HTERT RPE-1 (cell line): Measurements from ENCODE around the gene CCDC78.
"Not testable (repeated sequence)": the region's sequence is repeated elsewhere in the genome, so short reads cannot be mapped to it uniquely, and the experiment has no call there.

Experiments
- in situ Hi-C: fragments of 300-500 bp; cut with MboI; formaldehyde crosslinking; loops from 4 replicates; pipeline ENCODE4 v1.14.3; 2020; ENCODE audit warnings: low sequenced_read_pairs

The CCDC78 gene

GRCh38 chr16:761625-762513 lies 35.6 kb upstream of the CCDC78 start:
- in situ Hi-C loops: no loop called here

GRCh38 chr16:760545-761343 lies 34.5 kb upstream of the CCDC78 start, which contains the start of gene MSLN:
Gene MSLN, plus strand, starts transcription at chr16:760734. Its CDS starts 1,947 bp downstream, at chr16:762681.
- in situ Hi-C loops: no loop called here

GRCh38 chr16:760065-760464 lies 33.8 kb upstream of the CCDC78 start:
- in situ Hi-C loops: no loop called here

- in situ Hi-C loops: no loop called here
These were observed 33.1 kb upstream of the CCDC78 start for GRCh38 chr16:759110-759910.

- in situ Hi-C loops: no loop called here
These were observed 30.2 kb upstream of the CCDC78 start for GRCh38 chr16:756428-756827.

- in situ Hi-C loops: no loop called here
These were observed 28.4 kb upstream of the CCDC78 start for GRCh38 chr16:754656-755055.

- in situ Hi-C loops: not testable (repeated sequence)
These were observed 27.9 kb upstream of the CCDC78 start for GRCh38 chr16:754121-754607.

- in situ Hi-C loops: no loop called here
These were observed 25.7 kb upstream of the CCDC78 start for GRCh38 chr16:752007-752312.

- in situ Hi-C loops: no loop called here
These were observed 25.1 kb upstream of the CCDC78 start for GRCh38 chr16:751152-752006.

GRCh38 chr16:750485-750884 lies 24.2 kb upstream of the CCDC78 start:
- in situ Hi-C loops: no loop called here

GRCh38 chr16:749010-749409 lies 22.8 kb upstream of the CCDC78 start:
- in situ Hi-C loops: no loop called here

- in situ Hi-C loops: no loop called here
These were observed 21.9 kb upstream of the CCDC78 start for GRCh38 chr16:747978-748746.

- in situ Hi-C loops: no loop called here
These were observed 20.4 kb upstream of the CCDC78 start for GRCh38 chr16:746637-747036.

GRCh38 chr16:745739-746138 lies 19.5 kb upstream of the CCDC78 start:
- in situ Hi-C loops: no loop called here

GRCh38 chr16:743794-744500 lies 17.7 kb upstream of the CCDC78 start:
- in situ Hi-C loops: no loop called here

GRCh38 chr16:742894-743293 lies 16.7 kb upstream of the CCDC78 start:
- in situ Hi-C loops: not testable (repeated sequence)

GRCh38 chr16:741986-742629 lies 15.9 kb upstream of the CCDC78 start:
- in situ Hi-C loops: no loop called here

- in situ Hi-C loops: no loop called here
These were observed 14.7 kb upstream of the CCDC78 start, which contains the start of gene CIAO3 for GRCh38 chr16:740764-741505. Gene CIAO3, minus strand, starts transcription at chr16:740997. Its CDS starts 12 bp downstream, at chr16:740985.
